Esophagus muscularis mucosa (tissue), 4 donors: ENCODE results near the gene LSM11. TPM values are rescaled to one million over a fixed set of nuclear protein-coding genes. Genes with fewer than 3 reads are reported as not detected.

Source experiments
- DNase-seq: peaks from one replicate; pipeline ENCODE4 v3.0.0-alpha.2; 2017; ENCODE audit errors: extremely low spot score
- H3K27ac ChIP-seq, 4 donors: fragments of 200-600 bp; sonication (generic); replicated peaks in 1 of 4; 1 replicate in 3 of 4; 2 replicates in 1 of 4; pipeline ENCODE4 v1.5.1; 2016 to 2019; ENCODE audit warnings: mild to moderate bottlenecking in 1 of 4
- H3K27me3 ChIP-seq, 4 donors: fragments of 200-600 bp; sonication (generic); one replicate each; pipeline versions ENCODE4 v1.5.1 to v1.6.0; 2016 to 2019
- H3K36me3 ChIP-seq, 4 donors: fragments of 200-600 bp; sonication (generic); one replicate each; pipeline ENCODE4 v1.5.1; 2016 to 2019
- H3K4me1 ChIP-seq, 4 donors: fragments of 200-600 bp; sonication (generic); one replicate each; pipeline ENCODE4 v1.5.1; 2016 to 2019
- H3K4me3 ChIP-seq, 4 donors: fragments of 200-600 bp; sonication (generic); 1 replicate in 2 of 4; 2 replicates in 2 of 4; pipeline ENCODE4 v1.5.1; 2016 to 2019; ENCODE audit warnings: mild to moderate bottlenecking in 4 of 4, moderate library complexity in 1 of 4
- H3K9me3 ChIP-seq, 4 donors: fragments of 200-600 bp; sonication (generic); 1 replicate in 3 of 4; 2 replicates in 1 of 4; pipeline ENCODE4 v1.5.1; 2016 to 2019
- CTCF ChIP-seq, 3 experiments: fragments of 200-600 bp in 2 of 3; fragments of 450-650 bp in 1 of 3; sonication (generic) in 2 of 3; IDR thresholded peaks; one replicate each; pipeline ENCODE4 v1.5.1; 2017 to 2019; ENCODE audit warnings: antibody characterized with exemption in 3 of 3, mild to moderate bottlenecking in 2 of 3, moderate library complexity in 1 of 3
- EP300 ChIP-seq: sonication (generic); formaldehyde crosslinking; IDR thresholded peaks from one replicate; pipeline ENCODE4 v1.6.1; 2017; ENCODE audit warnings: antibody characterized with exemption
- POLR2A ChIP-seq: fragments of 450-650 bp; IDR thresholded peaks from one replicate; pipeline ENCODE4 v1.6.1; 2017; ENCODE audit warnings: antibody characterized with exemption, moderate library complexity, mild to moderate bottlenecking, low read depth
- POLR2AphosphoS5 ChIP-seq, 2 donors: sonication (generic); formaldehyde crosslinking; IDR thresholded peaks; one replicate each; pipeline ENCODE4 v1.6.1; 2017; ENCODE audit warnings: antibody characterized with exemption in 2 of 2
- WGBS: methylation state at CpG from one replicate; pipeline ENCODE4 v1.1.5; 2018; 5-methylcytosine and 5-hydroxymethylcytosine counted together
- intact Hi-C: fragments of 100-400 bp; cut with DNase I; formaldehyde crosslinking; loops from one replicate; pipeline ENCODE4 v1.15.1; 2023
- small RNA-seq, 3 donors: library from RNA; depleted of rRNA; stranded (forward); fragments of <200 nt; gene quantifications; one replicate each; pipeline ENCODE3, GENCODE V24; 2016
- total RNA-seq, 4 donors: library from RNA; depleted of rRNA; stranded (reverse); fragments of >200 nt; gene quantifications; one replicate each; pipeline versions ENCODE4 v1.1.0 to v1.2.1, GENCODE V29; 2016

Gene LSM11
- total RNA-seq, 4 donors from 2014 or later: 22.4 to 53.7 (median 33.7) TPM

DNA sequence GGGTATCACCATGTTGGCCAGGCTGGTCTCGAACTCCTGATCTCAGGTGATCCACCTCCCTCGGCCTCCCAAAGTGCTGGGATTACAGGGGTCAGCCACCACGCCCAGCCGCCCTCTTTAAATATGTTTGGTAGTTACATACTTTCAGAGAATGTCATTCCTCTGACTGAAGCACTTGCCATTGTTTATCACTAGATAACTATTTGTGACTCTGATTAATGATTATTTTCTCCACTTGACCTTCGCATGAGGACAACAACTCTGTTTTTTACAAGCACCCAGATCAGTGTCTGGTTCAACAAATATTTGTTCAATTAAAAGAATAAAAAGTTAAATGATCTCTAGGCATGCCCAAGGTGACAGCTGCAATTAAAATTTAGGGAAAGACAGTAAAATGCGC lies 59.2 kb downstream of the LSM11 start:
- H3K9me3 ChIP-seq: no peaks in the 10 kb centered on the region
- H3K4me3 ChIP-seq: no peak overlapping the region
- intact Hi-C loops: no loop called here
- no peak for DNase-seq
- peaks cover 0 to 4% (median 0%) of the 10 kb centered on the region in 4 donors for H3K4me1 ChIP-seq
- H3K27ac ChIP-seq: no peak overlapping the region
- WGBS: 96% methylated on average over 6 of the region's 6 CpGs
- H3K36me3 ChIP-seq: peaks cover 29 to 55% (median 46%) of the 10 kb centered on the region in 4 donors
- no peak for TF ChIP-seq POLR2AphosphoS5 (IDR thresholded peaks at IDR 0.05)
- TF ChIP-seq EP300: no peak
- TF ChIP-seq POLR2A: no peak
- no peak for TF ChIP-seq CTCF (IDR thresholded peaks at IDR 0.05)
- no peaks in the 10 kb centered on the region for H3K27me3 ChIP-seq

GRCh38 chr5:157808043-157808442 lies 64.5 kb downstream of the LSM11 start:
- peaks cover 0 to 20% (median 11%) of the 10 kb centered on the region in 4 donors for H3K4me1 ChIP-seq
- no peaks in the 10 kb centered on the region for H3K27me3 ChIP-seq
- no peak for DNase-seq
- intact Hi-C loops: no loop called here
- TF ChIP-seq CTCF (IDR thresholded peaks at IDR 0.05): no peak
- no peak for TF ChIP-seq POLR2A
- no peak for TF ChIP-seq POLR2AphosphoS5 (IDR thresholded peaks at IDR 0.05)
- TF ChIP-seq EP300: no peak
- 65% methylated on average over 2 of the region's 2 CpGs for whole genome bisulfite sequencing
- H3K4me3 ChIP-seq: no peak overlapping the region
- no peak overlapping the region for H3K27ac ChIP-seq
- H3K36me3 ChIP-seq: peaks cover 34 to 71% (median 50%) of the 10 kb centered on the region in 4 donors
- no peaks in the 10 kb centered on the region for H3K9me3 ChIP-seq

Small RNAs within 50 kb of the gene (small RNA-seq; reads per million reads assigned to genes)
- gene AC026407.1 (0 reads per million in 3 donors), gene RNU6-260P (0 reads per million in 3 donors)

Other genes starting within 250 kb of the LSM11 start
- 10 to 100 TPM; 25.0 to 43.6 (median 28.1) TPM for gene ADAM19, start 167.9 kb upstream of the LSM11 start, total RNA-seq
- gene SOX30, start 91.3 kb upstream of the LSM11 start, total RNA-seq: under 1 TPM in 2 of 4 donors, not detected in 2; 0.17 to 0.34 TPM
- gene C5orf52, start 72.2 kb upstream of the LSM11 start, total RNA-seq: not detected
- 10 to 100 TPM; 14.1 to 22.7 (median 20.7) TPM for gene THG1L, start 12.3 kb upstream of the LSM11 start, total RNA-seq
- 100 to 1,000 TPM in 2 of 4 donors, 10 to 100 TPM in 2; 84.3 to 118 (median 107) TPM for gene CLINT1, start 115.4 kb downstream of the LSM11 start, total RNA-seq